Natural killer cell (primary cell): ENCODE results near the gene AUTS2. TPM values are rescaled to one million over a fixed set of nuclear protein-coding genes. Genes with fewer than 3 reads are reported as not detected.

Experiments
- ATAC-seq, 3 donors: fragments of 150-1000 bp in 2 of 3; fragments of 200-7000 bp in 1 of 3; cut with Tn5 transposase; 1 replicate in 1 of 3; 2 replicates in 2 of 3; pipeline ENCODE4 v1.10.0; 2021; ENCODE audit warnings: mild to moderate bottlenecking in 2 of 3, moderate library complexity in 2 of 3
- DNase-seq, 2 donors: peaks; one replicate each; pipeline versions ENCODE4 v3.0.0 to v3.0.0-alpha.2; 2013 to 2021; ENCODE audit warnings: mixed read lengths in 1 of 2
- H3K27ac ChIP-seq: one replicate; pipeline ENCODE4 v1.5.1; 2013; ENCODE audit warnings: mild to moderate bottlenecking, low read length
- H3K27me3 ChIP-seq: one replicate; pipeline ENCODE4 v1.6.1; 2013; ENCODE audit warnings: low read length; ENCODE audit not compliant: control insufficient read depth, insufficient read depth
- H3K36me3 ChIP-seq: one replicate; pipeline ENCODE4 v1.6.1; 2013; ENCODE audit warnings: low read length; ENCODE audit not compliant: control insufficient read depth, insufficient read depth
- H3K4me1 ChIP-seq: one replicate; pipeline ENCODE4 v1.6.1; 2013; ENCODE audit warnings: low read length; ENCODE audit not compliant: control insufficient read depth, insufficient read depth
- H3K4me3 ChIP-seq: one replicate; pipeline ENCODE4 v1.5.1; 2013; ENCODE audit warnings: low read length
- H3K9me3 ChIP-seq: one replicate; pipeline ENCODE4 v1.6.1; 2013; ENCODE audit warnings: low read length; ENCODE audit not compliant: control insufficient read depth, insufficient read depth
- H3K27ac Mint-ChIP-seq, 2 donors: one replicate each; pipeline ENCODE4 v1.8.0; 2022; ENCODE audit warnings: mild to moderate bottlenecking in 2 of 2, mixed read lengths in 2 of 2, moderate library complexity in 1 of 2
- H3K27me3 Mint-ChIP-seq, 2 donors: one replicate each; pipeline ENCODE4 v1.8.0; 2022; ENCODE audit warnings: low read depth in 2 of 2, mixed read lengths in 2 of 2
- H3K36me3 Mint-ChIP-seq: one replicate; pipeline ENCODE4 v1.8.0; 2022; ENCODE audit warnings: mixed read lengths
- H3K4me1 Mint-ChIP-seq, 2 donors: one replicate each; pipeline ENCODE4 v1.8.0; 2022; ENCODE audit warnings: mixed read lengths in 2 of 2
- H3K4me3 Mint-ChIP-seq: one replicate; pipeline ENCODE4 v1.8.0; 2022; ENCODE audit warnings: mild to moderate bottlenecking, moderate library complexity, mixed read lengths
- H3K9me3 Mint-ChIP-seq, 2 donors: one replicate each; pipeline ENCODE4 v1.8.0; 2022; ENCODE audit warnings: mixed read lengths in 2 of 2
- WGBS: methylation state at CpG from one replicate; pipeline ENCODE4 v1.1.7; 2013; ENCODE audit warnings: missing lambda C conversion rate; ENCODE audit not compliant: insufficient coverage; 5-methylcytosine and 5-hydroxymethylcytosine counted together
- intact Hi-C: fragments of 100-400 bp; cut with micrococcal nuclease; formaldehyde crosslinking; loops from one replicate; pipeline ENCODE4 v1.14.2; 2022
- total RNA-seq, 4 donors: library from RNA; stranded (reverse); fragments of 120-200 nt in 1 of 4; gene quantifications; one replicate each; pipeline versions ENCODE4 v1.2.3 to v1.2.4, GENCODE V29; 2013 to 2022
- TF ChIP-seq, protein P1 (sequence below): fragments of 200-600 bp; IDR thresholded peaks from one replicate; pipeline ENCODE4 v1.8.0; 2022; ENCODE audit warnings: antibody characterized with exemption

The AUTS2 gene
- total RNA-seq, 3 donors from 2014 or later (not counting 1 experiment from before 2014, with no cell fraction given), result 147 to 197 (median 155) TPM

DNA sequence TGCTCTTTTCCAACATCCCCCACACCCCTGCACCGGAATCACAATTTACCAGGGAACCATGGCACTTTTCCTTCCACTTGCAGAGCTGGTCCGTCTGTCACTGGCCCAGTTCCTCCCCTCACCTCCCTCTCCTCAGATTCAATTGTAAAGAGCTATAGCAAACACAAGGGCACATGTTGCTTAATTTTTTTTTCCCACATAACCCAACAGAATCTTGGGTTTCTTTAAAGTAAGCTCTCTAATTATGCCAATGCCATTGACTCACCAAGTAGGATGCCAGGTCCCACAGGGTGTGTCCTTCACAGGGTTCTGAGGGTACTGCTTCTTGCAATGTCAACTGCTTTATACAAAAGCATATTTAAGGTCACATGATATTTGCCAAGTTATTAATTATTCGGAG lies 262.2 kb downstream of the AUTS2 start:
- intact Hi-C loops, result no loop called here
- H3K36me3 ChIP-seq, result no peaks in the 10 kb centered on the region
- Mint-ChIP-seq H3K9me3 (no peaks in the 10 kb centered on the region), H3K4me1 (peaks cover 5 to 16% of the 10 kb centered on the region in 2 donors), H3K27me3 (peaks cover 3 to 7% of the 10 kb centered on the region in 2 donors), H3K4me3 (no peak overlapping the region), H3K36me3 (peaks cover 6% of the 10 kb centered on the region), H3K27ac (no peak overlapping the region)
- H3K9me3 ChIP-seq, result no peaks in the 10 kb centered on the region
- TF ChIP-seq, protein P1, sequence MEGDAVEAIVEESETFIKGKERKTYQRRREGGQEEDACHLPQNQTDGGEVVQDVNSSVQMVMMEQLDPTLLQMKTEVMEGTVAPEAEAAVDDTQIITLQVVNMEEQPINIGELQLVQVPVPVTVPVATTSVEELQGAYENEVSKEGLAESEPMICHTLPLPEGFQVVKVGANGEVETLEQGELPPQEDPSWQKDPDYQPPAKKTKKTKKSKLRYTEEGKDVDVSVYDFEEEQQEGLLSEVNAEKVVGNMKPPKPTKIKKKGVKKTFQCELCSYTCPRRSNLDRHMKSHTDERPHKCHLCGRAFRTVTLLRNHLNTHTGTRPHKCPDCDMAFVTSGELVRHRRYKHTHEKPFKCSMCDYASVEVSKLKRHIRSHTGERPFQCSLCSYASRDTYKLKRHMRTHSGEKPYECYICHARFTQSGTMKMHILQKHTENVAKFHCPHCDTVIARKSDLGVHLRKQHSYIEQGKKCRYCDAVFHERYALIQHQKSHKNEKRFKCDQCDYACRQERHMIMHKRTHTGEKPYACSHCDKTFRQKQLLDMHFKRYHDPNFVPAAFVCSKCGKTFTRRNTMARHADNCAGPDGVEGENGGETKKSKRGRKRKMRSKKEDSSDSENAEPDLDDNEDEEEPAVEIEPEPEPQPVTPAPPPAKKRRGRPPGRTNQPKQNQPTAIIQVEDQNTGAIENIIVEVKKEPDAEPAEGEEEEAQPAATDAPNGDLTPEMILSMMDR, result no peak
- H3K4me3 ChIP-seq, result no peak overlapping the region
- H3K27ac ChIP-seq, result no peak overlapping the region
- DNase-seq (no peak), ATAC-seq (no peak)
- 93% methylated on average over 3 of the region's 3 CpGs for WGBS
- H3K4me1 ChIP-seq, result no peaks in the 10 kb centered on the region
- no peaks in the 10 kb centered on the region for H3K27me3 ChIP-seq

DNA sequence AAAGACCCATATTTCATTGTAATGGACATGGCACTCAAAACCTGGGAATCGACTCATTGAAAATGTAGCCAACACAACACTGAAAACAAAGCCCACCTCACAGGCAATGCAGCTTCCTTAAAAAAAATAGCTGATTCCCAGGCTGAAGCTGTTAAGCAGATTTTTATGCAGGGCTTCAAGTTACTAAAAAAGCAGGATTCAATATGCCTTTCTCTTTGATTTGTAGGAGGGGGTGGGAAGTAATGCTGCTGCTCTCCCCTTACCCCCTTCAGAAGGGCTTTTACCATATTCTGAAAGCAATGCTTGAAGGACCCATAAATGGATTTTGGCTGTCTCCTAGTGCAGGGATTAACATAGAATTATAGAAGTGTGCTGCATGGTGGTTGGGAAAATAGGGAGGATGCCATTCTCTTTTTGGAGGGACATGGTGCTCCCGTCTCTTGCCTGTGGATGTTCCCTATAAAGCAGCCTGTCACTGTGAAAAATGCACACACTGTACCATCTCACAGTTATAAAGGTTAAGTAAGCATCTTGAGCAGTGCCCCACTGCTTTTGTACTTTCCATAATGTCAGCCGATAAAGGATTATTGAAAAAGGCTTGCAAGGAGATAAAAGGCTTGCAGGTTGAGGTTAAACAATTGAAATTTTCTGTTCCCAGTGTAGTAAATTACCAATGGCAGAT lies 262.8 kb downstream of the AUTS2 start:
- no peak overlapping the region for H3K27ac ChIP-seq
- Mint-ChIP-seq H3K4me3 (no peak overlapping the region), H3K27ac (no peak overlapping the region), H3K9me3 (no peaks in the 10 kb centered on the region), H3K27me3 (peaks cover 3 to 7% of the 10 kb centered on the region in 2 donors), H3K4me1 (peaks cover 5 to 16% of the 10 kb centered on the region in 2 donors), H3K36me3 (peaks cover 6% of the 10 kb centered on the region)
- TF ChIP-seq, protein P1, result no peak
- no peak overlapping the region for H3K4me3 ChIP-seq
- ATAC-seq (no peak), DNase-seq (no peak)
- H3K27me3 ChIP-seq, result no peaks in the 10 kb centered on the region
- intact Hi-C loops, result no loop called here
- WGBS, result 98% methylated on average over 3 of the region's 3 CpGs
- no peaks in the 10 kb centered on the region for H3K4me1 ChIP-seq
- no peaks in the 10 kb centered on the region for H3K9me3 ChIP-seq
- no peaks in the 10 kb centered on the region for H3K36me3 ChIP-seq

DNA sequence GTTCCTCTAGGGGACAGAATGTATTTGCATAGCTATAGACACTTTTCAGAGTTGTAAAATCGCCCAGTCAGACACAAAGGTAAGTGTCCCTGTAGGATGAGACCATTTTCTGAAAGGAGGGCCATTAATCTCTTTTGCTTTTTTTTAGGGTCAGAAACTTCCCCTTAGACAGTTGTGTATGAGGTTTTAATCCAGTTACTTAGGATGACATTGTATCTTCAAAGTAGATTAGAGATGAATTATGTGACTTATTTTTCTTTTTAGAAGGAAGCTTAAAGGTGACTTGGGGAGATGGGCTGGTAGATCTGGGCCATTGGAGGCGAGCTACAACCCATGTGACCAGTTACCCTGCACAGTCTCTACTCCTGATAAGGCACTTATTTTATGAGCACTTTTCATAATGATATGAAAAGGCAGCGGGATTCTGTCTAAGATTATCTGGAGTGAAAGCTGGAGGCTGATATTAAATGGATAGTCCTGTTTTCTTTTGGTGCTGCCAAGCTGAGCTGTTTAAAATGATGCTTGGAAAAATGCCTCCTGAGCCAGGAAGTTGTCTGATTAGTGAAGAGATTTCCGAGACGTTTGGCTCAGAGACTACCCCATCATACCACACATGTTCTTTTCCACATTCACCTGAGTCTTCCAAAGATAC lies 264.3 kb downstream of the AUTS2 start:
- 70% methylated on average over 3 of the region's 5 CpGs for WGBS
- intact Hi-C loops, result no loop called here
- H3K27me3 ChIP-seq, result no peaks in the 10 kb centered on the region
- H3K36me3 ChIP-seq, result no peaks in the 10 kb centered on the region
- ATAC-seq (no peak), DNase-seq (no peak)
- Mint-ChIP-seq H3K27me3 (peaks cover 3 to 7% of the 10 kb centered on the region in 2 donors), H3K36me3 (peaks cover 6% of the 10 kb centered on the region), H3K9me3 (no peaks in the 10 kb centered on the region), H3K4me3 (no peak overlapping the region), H3K27ac (no peak overlapping the region), H3K4me1 (peaks cover 5 to 16% of the 10 kb centered on the region in 2 donors)
- no peaks in the 10 kb centered on the region for H3K9me3 ChIP-seq
- no peak overlapping the region for H3K4me3 ChIP-seq
- no peak overlapping the region for H3K27ac ChIP-seq
- no peaks in the 10 kb centered on the region for H3K4me1 ChIP-seq
- TF ChIP-seq, protein P1, result no peak
